ENCODE measurements around the gene DPM2. TPM values are rescaled to one million over a fixed set of nuclear protein-coding genes. Genes with fewer than 3 reads are reported as not detected.

DPM2 gene
- total RNA-seq, 1 experiment from 2014 or later = 56.1 TPM

DNA sequence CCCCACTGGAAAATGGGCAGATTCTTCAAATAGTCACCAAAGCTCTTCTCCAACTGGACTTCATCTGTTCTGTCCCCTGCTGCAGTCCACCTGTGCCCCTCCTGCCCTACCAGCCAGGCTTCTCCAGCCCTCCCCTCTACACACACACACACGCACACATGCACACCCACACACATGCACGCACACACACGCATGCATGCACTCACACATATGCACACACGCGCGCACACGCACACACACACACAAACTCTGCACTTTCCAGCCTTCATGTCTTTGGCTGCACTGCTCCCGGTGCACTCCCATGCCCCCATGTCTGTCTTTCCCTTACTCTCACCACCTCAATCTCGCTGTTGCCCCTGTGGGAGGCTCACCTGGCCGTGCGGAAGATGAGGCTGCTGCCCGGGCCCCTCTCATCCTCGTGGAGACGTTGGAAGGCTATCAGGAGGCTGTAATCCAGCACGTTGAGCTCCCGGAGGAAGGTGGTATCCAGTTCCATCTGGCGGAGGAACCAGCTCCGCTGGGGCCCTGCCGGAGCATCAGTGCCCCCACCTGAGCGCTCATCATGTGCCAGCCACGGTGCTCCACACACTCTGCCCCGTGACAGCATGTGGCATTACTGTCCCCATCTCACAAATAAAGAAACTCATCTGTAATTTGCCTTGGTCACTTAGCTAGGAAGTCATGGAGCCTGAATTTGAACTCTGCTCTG lies 12.8 kb downstream of the DPM2 start:
- Mint-ChIP-seq H3K36me3 (no peaks in the 10 kb centered on the region; the same call in 1 of the 2 replicates), H3K27me3 (ENCODE audit: low read depth) (peaks cover 35% of the 10 kb centered on the region), H3K4me1 (peaks cover 14% of the 10 kb centered on the region), H3K27ac (no peak overlapping the region), H3K4me3 (no peak overlapping the region), H3K9me3 (no peaks in the 10 kb centered on the region)
- DNase-seq (ENCODE audit: low spot score) (no peak), ATAC-seq (no peak)
- POLR2A ChIA-PET = no interaction called here
- CTCF ChIA-PET = interaction anchor here (1.0 to 2.1 kb wide), 4 partner anchors 18 to 190 kb away, joined by 3 to 8 read pairs (median 4); partner anchors contain the start of gene TOR2A
- TF ChIP-seq KAT7 (CRISPR knock-in tag; IDR thresholded peaks at IDR 0.05; ENCODE audit: borderline replicate concordance) (no peak), FOXK1 (CRISPR knock-in tag; IDR thresholded peaks at IDR 0.05) (no peak), TP53 (CRISPR knock-in tag; IDR thresholded peaks at IDR 0.05) (no peak), ZNF396 (CRISPR knock-in tag; IDR thresholded peaks at IDR 0.05; ENCODE audit: borderline replicate concordance) (no peak), NFATC4 (CRISPR knock-in tag; IDR thresholded peaks at IDR 0.05) (no peak), SOX15 (CRISPR knock-in tag; IDR thresholded peaks at IDR 0.05) (no peak), NFYB (CRISPR knock-in tag; conservative IDR thresholded peaks at IDR 0.05; ENCODE audit: low read depth) (no peak)
- TF ChIP-seq, protein P1, sequence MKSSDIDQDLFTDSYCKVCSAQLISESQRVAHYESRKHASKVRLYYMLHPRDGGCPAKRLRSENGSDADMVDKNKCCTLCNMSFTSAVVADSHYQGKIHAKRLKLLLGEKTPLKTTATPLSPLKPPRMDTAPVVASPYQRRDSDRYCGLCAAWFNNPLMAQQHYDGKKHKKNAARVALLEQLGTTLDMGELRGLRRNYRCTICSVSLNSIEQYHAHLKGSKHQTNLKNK (CRISPR knock-in tag; IDR thresholded peaks at IDR 0.05) = no peak
- TF ChIP-seq, protein P2, sequence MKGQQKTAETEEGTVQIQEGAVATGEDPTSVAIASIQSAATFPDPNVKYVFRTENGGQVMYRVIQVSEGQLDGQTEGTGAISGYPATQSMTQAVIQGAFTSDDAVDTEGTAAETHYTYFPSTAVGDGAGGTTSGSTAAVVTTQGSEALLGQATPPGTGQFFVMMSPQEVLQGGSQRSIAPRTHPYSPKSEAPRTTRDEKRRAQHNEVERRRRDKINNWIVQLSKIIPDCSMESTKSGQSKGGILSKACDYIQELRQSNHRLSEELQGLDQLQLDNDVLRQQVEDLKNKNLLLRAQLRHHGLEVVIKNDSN (CRISPR knock-in tag; IDR thresholded peaks at IDR 0.05) = no peak
- TF ChIP-seq, protein P3, sequence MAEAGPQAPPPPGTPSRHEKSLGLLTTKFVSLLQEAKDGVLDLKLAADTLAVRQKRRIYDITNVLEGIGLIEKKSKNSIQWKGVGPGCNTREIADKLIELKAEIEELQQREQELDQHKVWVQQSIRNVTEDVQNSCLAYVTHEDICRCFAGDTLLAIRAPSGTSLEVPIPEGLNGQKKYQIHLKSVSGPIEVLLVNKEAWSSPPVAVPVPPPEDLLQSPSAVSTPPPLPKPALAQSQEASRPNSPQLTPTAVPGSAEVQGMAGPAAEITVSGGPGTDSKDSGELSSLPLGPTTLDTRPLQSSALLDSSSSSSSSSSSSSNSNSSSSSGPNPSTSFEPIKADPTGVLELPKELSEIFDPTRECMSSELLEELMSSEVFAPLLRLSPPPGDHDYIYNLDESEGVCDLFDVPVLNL (CRISPR knock-in tag; IDR thresholded peaks at IDR 0.05; ENCODE audit: borderline replicate concordance, low read depth) = no peak
- TF ChIP-seq, protein P4, sequence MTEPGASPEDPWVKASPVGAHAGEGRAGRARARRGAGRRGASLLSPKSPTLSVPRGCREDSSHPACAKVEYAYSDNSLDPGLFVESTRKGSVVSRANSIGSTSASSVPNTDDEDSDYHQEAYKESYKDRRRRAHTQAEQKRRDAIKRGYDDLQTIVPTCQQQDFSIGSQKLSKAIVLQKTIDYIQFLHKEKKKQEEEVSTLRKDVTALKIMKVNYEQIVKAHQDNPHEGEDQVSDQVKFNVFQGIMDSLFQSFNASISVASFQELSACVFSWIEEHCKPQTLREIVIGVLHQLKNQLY (CRISPR knock-in tag; IDR thresholded peaks at IDR 0.05) = no peak
- TF ChIP-seq, protein P5, sequence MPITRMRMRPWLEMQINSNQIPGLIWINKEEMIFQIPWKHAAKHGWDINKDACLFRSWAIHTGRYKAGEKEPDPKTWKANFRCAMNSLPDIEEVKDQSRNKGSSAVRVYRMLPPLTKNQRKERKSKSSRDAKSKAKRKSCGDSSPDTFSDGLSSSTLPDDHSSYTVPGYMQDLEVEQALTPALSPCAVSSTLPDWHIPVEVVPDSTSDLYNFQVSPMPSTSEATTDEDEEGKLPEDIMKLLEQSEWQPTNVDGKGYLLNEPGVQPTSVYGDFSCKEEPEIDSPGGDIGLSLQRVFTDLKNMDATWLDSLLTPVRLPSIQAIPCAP (CRISPR knock-in tag; IDR thresholded peaks at IDR 0.05) = no peak
- TF ChIP-seq, protein P6, sequence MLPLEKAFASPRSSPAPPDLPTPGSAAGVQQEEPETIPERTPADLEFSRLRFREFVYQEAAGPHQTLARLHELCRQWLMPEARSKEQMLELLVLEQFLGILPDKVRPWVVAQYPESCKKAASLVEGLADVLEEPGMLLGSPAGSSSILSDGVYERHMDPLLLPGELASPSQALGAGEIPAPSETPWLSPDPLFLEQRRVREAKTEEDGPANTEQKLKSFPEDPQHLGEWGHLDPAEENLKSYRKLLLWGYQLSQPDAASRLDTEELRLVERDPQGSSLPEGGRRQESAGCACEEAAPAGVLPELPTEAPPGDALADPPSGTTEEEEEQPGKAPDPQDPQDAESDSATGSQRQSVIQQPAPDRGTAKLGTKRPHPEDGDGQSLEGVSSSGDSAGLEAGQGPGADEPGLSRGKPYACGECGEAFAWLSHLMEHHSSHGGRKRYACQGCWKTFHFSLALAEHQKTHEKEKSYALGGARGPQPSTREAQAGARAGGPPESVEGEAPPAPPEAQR (CRISPR knock-in tag; IDR thresholded peaks at IDR 0.05) = no peak

DNA sequence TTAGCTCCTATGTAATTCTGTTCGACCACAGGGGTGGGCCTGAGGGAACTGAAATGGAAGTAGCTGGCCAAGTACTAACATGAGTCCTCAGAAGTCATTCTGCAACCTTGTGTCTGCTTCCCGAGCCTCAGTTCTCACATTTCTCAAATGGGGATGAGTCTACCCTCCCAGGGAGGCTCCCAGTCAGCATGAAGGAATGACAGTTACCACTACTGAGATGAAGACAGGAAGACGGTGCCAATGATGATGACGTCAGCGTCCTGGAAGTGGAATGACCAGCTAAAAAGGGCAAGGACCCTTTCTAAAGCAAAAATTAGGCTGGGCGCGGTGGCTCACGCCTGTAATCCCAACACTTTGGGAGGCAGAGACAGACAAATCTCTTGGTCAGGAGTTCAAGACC lies 13.9 kb downstream of the DPM2 start:
- ATAC-seq = no peak
- no peak overlapping the region for H3K4me3 Mint-ChIP-seq
- DNase-seq (ENCODE audit: low spot score) = no peak
- POLR2A ChIA-PET = no interaction called here
- no peak overlapping the region for H3K27ac Mint-ChIP-seq
- CTCF ChIA-PET = interaction anchor here (0.7 to 1.6 kb wide), 11 partner anchors 18 to 699 kb away, joined by 3 to 15 read pairs (median 5); partner anchors contain the start of genes NAIF1 and TOR2A
- H3K36me3 Mint-ChIP-seq = no peaks in the 10 kb centered on the region; the same call in 1 of the 2 replicates
- no peaks in the 10 kb centered on the region for H3K9me3 Mint-ChIP-seq
- peaks cover 24% of the 10 kb centered on the region for H3K27me3 Mint-ChIP-seq (ENCODE audit: low read depth)
- H3K4me1 Mint-ChIP-seq = peaks cover 7% of the 10 kb centered on the region
- TF ChIP-seq OVOL2 (CRISPR knock-in tag; IDR thresholded peaks at IDR 0.05; ENCODE audit: borderline replicate concordance) = no peak
- no peak for TF ChIP-seq TP53 (CRISPR knock-in tag; IDR thresholded peaks at IDR 0.05)
- TF ChIP-seq, protein P7, sequence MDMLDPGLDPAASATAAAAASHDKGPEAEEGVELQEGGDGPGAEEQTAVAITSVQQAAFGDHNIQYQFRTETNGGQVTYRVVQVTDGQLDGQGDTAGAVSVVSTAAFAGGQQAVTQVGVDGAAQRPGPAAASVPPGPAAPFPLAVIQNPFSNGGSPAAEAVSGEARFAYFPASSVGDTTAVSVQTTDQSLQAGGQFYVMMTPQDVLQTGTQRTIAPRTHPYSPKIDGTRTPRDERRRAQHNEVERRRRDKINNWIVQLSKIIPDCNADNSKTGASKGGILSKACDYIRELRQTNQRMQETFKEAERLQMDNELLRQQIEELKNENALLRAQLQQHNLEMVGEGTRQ (CRISPR knock-in tag; IDR thresholded peaks at IDR 0.05) = no peak
- no peak for TF ChIP-seq TEAD1 (CRISPR knock-in tag; IDR thresholded peaks at IDR 0.05)
- TF ChIP-seq, protein P5 (CRISPR knock-in tag; IDR thresholded peaks at IDR 0.05) = no peak
- TF ChIP-seq, protein P8, sequence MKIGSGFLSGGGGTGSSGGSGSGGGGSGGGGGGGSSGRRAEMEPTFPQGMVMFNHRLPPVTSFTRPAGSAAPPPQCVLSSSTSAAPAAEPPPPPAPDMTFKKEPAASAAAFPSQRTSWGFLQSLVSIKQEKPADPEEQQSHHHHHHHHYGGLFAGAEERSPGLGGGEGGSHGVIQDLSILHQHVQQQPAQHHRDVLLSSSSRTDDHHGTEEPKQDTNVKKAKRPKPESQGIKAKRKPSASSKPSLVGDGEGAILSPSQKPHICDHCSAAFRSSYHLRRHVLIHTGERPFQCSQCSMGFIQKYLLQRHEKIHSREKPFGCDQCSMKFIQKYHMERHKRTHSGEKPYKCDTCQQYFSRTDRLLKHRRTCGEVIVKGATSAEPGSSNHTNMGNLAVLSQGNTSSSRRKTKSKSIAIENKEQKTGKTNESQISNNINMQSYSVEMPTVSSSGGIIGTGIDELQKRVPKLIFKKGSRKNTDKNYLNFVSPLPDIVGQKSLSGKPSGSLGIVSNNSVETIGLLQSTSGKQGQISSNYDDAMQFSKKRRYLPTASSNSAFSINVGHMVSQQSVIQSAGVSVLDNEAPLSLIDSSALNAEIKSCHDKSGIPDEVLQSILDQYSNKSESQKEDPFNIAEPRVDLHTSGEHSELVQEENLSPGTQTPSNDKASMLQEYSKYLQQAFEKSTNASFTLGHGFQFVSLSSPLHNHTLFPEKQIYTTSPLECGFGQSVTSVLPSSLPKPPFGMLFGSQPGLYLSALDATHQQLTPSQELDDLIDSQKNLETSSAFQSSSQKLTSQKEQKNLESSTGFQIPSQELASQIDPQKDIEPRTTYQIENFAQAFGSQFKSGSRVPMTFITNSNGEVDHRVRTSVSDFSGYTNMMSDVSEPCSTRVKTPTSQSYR (CRISPR knock-in tag; IDR thresholded peaks at IDR 0.05) = no peak
- TF ChIP-seq, protein P4 (CRISPR knock-in tag; IDR thresholded peaks at IDR 0.05) = no peak
- no peak for TF ChIP-seq ZNF416 (CRISPR knock-in tag; IDR thresholded peaks at IDR 0.05)
